OCI-LY1 (cell line): ENCODE measurements around the gene MARCHF9.

Experiments
- H2AFZ ChIP-seq: fragments of 200-600 bp; sonication (generic), shearing (Covaris generic); 2 replicates; pipeline ENCODE4 v1.6.0; 2014; ENCODE audit warnings: antibody characterized with exemption, mild to moderate bottlenecking, low read length
- H3F3A ChIP-seq: fragments of 200-600 bp; sonication (generic), shearing (Covaris generic); 2 replicates; pipeline ENCODE4 v1.6.0; 2014; ENCODE audit warnings: mild to moderate bottlenecking, antibody characterized with exemption, low read length, moderate library complexity; ENCODE audit not compliant: insufficient read depth
- H3K27ac ChIP-seq: fragments of 200-600 bp; sonication (generic); 2 replicates; pipeline ENCODE4 v1.5.1; 2014; ENCODE audit warnings: low read length, mixed run types, mild to moderate bottlenecking, low read depth; ENCODE audit not compliant: poor library complexity, severe bottlenecking
- H3K27me3 ChIP-seq: fragments of 200-600 bp; sonication (generic); 2 replicates; pipeline ENCODE4 v1.6.0; 2014; ENCODE audit warnings: antibody characterized with exemption, mild to moderate bottlenecking, low read length, moderate library complexity; ENCODE audit not compliant: insufficient read depth
- H3K36me3 ChIP-seq: fragments of 200-600 bp; sonication (generic); 2 replicates; pipeline ENCODE4 v1.6.1; 2014; ENCODE audit warnings: mild to moderate bottlenecking, antibody characterized with exemption, low read length, moderate library complexity, mixed read lengths; ENCODE audit not compliant: insufficient read depth
- H3K4me1 ChIP-seq: fragments of 200-600 bp; sonication (generic); 2 replicates; pipeline ENCODE4 v1.5.1; 2014; ENCODE audit warnings: mild to moderate bottlenecking, low read length, moderate library complexity; ENCODE audit not compliant: insufficient read depth, severe bottlenecking
- H3K4me2 ChIP-seq: fragments of 200-600 bp; sonication (generic), shearing (Covaris generic); 2 replicates; pipeline ENCODE4 v1.6.1; 2014; ENCODE audit warnings: low read length
- H3K4me3 ChIP-seq: fragments of 200-600 bp; sonication (generic); 2 replicates; pipeline ENCODE4 v1.5.1; 2014; ENCODE audit warnings: low read length, low read depth, mild to moderate bottlenecking, mixed read lengths; ENCODE audit not compliant: poor library complexity, severe bottlenecking
- H3K79me2 ChIP-seq: fragments of 200-600 bp; shearing (Covaris generic); 2 replicates; pipeline ENCODE4 v1.6.1; 2016; ENCODE audit warnings: mixed run types, low read length, mixed read lengths; ENCODE audit not compliant: insufficient read depth
- H3K9ac ChIP-seq: fragments of 200-600 bp; sonication (generic), shearing (Covaris generic); 2 replicates; pipeline ENCODE4 v1.6.1; 2014; ENCODE audit warnings: mild to moderate bottlenecking, low read length, mixed read lengths
- H3K9me2 ChIP-seq: fragments of 200-600 bp; sonication (generic), shearing (Covaris generic); 2 replicates; pipeline ENCODE4 v1.6.1; 2014; ENCODE audit warnings: low read depth, mild to moderate bottlenecking, low read length, mixed read lengths
- H3K9me3 ChIP-seq: fragments of 200-600 bp; shearing (Covaris generic); 2 replicates; pipeline ENCODE4 v1.6.1; 2014; ENCODE audit warnings: low read length, mixed read lengths
- H4K20me1 ChIP-seq: fragments of 200-600 bp; sonication (generic), shearing (Covaris generic); 2 replicates; pipeline ENCODE4 v1.6.0; 2016; ENCODE audit warnings: mild to moderate bottlenecking, low read length; ENCODE audit not compliant: insufficient read depth
- CTCF ChIP-seq: fragments of 200-600 bp; sonication (generic), shearing (Covaris generic); IDR thresholded peaks from 2 replicates; pipeline ENCODE4 v1.5.1; 2017; ENCODE audit warnings: mild to moderate bottlenecking, antibody characterized with exemption, low read length, moderate library complexity, mixed read lengths
- EZH2 ChIP-seq: fragments of 200-600 bp; sonication (generic), shearing (Covaris generic); IDR thresholded peaks from 2 replicates; pipeline ENCODE4 v1.8.0; 2017; ENCODE audit warnings: borderline replicate concordance, mixed run types, mild to moderate bottlenecking, antibody characterized with exemption, low read length, moderate library complexity, mixed read lengths

The MARCHF9 gene

DNA sequence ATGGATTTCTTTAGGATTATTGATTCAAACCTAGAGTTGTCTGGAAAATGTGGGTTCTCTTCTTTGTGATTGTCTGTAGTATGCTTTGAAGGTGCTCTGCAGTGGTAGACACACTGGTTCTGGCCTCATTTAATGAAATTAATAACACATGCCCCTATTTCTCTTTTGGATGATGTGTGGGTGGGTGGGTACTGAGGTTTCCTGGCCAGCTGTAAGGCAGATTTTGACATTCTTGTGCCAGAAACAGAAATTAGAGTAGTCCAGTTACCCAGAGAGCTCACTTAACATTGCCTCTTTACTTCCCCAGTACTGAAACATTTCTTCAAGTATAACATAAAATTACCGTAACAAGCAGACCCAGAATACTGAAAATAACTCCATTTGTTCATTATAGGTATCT, 42.1 kb downstream of the MARCHF9 start:
- Histone ChIP-seq H3F3A (no peaks in the 10 kb centered on the region), H3K4me1 (no peaks in the 10 kb centered on the region), H3K9me2 (no peaks in the 10 kb centered on the region), H3K4me2 (no peak overlapping the region), H3K27ac (no peak overlapping the region), H3K9me3 (no peaks in the 10 kb centered on the region), H3K4me3 (no peak overlapping the region), H3K27me3 (no peaks in the 10 kb centered on the region), H4K20me1 (no peaks in the 10 kb centered on the region), H3K36me3 (peaks cover 61% of the 10 kb centered on the region), H2AFZ (no peak overlapping the region), H3K79me2 (no peaks in the 10 kb centered on the region), H3K9ac (no peak overlapping the region)
- TF ChIP-seq EZH2 (no peak), CTCF (no peak)

GRCh38 chr12:57797933-57798332, 43.0 kb downstream of the MARCHF9 start:
- peaks cover 52% of the 10 kb centered on the region for H3K36me3 ChIP-seq
- no peaks in the 10 kb centered on the region for H4K20me1 ChIP-seq
- no peaks in the 10 kb centered on the region for H3F3A ChIP-seq
- no peaks in the 10 kb centered on the region for H3K9me3 ChIP-seq
- H3K27ac ChIP-seq, result no peak overlapping the region
- H3K4me3 ChIP-seq, result no peak overlapping the region
- H3K27me3 ChIP-seq, result no peaks in the 10 kb centered on the region
- no peak overlapping the region for H3K4me2 ChIP-seq
- H3K9me2 ChIP-seq, result no peaks in the 10 kb centered on the region
- no peak overlapping the region for H3K9ac ChIP-seq
- no peaks in the 10 kb centered on the region for H3K79me2 ChIP-seq
- no peak overlapping the region for H2AFZ ChIP-seq
- no peaks in the 10 kb centered on the region for H3K4me1 ChIP-seq
- TF ChIP-seq CTCF (no peak), EZH2 (no peak)

- TF ChIP-seq CTCF, result no peak
- no peak for TF ChIP-seq EZH2
- Histone ChIP-seq H3K36me3 (peaks cover 26% of the 10 kb centered on the region), H3K4me1 (no peaks in the 10 kb centered on the region), H3K9me3 (no peaks in the 10 kb centered on the region), H3K79me2 (no peaks in the 10 kb centered on the region), H3K27ac (no peak overlapping the region), H3K4me3 (no peak overlapping the region), H3K9me2 (no peaks in the 10 kb centered on the region), H3K9ac (no peak overlapping the region), H3K27me3 (no peaks in the 10 kb centered on the region), H2AFZ (no peak overlapping the region), H3F3A (no peaks in the 10 kb centered on the region), H3K4me2 (no peak overlapping the region), H4K20me1 (no peaks in the 10 kb centered on the region)
Observed at GRCh38 chr12:57800965-57801364, 46.1 kb downstream of the MARCHF9 start.
